Astrocyte of the spinal cord (primary cell): Measurements from ENCODE around the gene SOX10.

ENCODE experiments used
- DNase-seq: peaks from one replicate; pipeline ENCODE4 v3.0.0; 2011; ENCODE audit warnings: low read depth, low spot score
- H3K4me3 ChIP-seq: 2 replicates; pipeline ENCODE4 v1.5.1; 2011; ENCODE audit warnings: low read depth, mild to moderate bottlenecking, low read length, moderate library complexity
- CTCF ChIP-seq: IDR thresholded peaks from 2 replicates; pipeline ENCODE4 v1.5.1; 2012; ENCODE audit warnings: low read depth, mild to moderate bottlenecking, low read length, inconsistent platforms
- in situ Hi-C: cut with HindIII; loops from 2 replicates; pipeline ENCODE4 v1.10.0; 2017; ENCODE audit warnings: low sequenced_read_pairs

SOX10 gene

DNA sequence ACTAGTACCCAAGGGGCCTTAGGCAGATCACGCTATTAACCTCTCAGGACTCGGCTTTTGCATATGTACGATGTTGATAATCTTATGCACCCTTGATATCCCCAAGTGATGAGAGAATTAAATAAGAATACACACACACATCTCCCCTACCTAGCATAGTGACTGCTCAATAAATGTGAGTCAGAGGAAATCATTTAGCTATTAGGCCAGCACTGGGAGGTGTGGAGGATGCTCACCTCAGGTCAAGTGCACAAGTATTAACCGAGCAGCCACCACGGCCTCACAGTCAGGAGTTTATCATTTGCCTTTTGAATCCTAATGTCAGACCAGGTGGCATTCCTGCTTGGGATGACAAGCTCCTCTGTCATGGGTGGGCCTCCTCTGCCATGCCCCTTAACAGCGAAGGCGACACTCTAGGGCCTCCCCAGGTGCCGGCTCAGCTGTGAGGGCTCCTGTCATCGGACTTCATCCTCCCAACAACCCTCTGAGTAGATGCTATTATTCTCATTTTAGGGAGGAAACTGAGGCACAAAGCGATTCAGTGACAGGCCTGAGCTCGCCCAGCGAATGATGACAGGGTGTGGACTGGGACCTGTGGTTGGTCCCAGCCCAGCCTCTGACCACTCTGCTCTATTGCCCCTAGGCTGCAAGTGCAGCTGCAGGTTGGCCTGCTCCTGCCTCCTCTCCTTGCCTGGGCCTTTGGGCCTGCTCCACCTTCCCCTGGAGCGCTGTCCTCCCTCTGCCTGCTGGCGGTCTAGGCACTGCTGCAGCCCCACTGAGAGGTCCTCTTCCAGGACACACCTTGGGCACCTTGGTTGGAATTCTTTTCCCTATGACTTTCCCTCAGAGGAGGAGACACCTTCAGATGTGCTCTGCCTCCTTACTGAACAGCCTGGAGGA, 5.0 kb upstream of the SOX10 start:
- in situ Hi-C loops: no loop called here
- H3K4me3 ChIP-seq: no peak overlapping the region
- no peak for TF ChIP-seq CTCF
- no peak for DNase-seq

DNA sequence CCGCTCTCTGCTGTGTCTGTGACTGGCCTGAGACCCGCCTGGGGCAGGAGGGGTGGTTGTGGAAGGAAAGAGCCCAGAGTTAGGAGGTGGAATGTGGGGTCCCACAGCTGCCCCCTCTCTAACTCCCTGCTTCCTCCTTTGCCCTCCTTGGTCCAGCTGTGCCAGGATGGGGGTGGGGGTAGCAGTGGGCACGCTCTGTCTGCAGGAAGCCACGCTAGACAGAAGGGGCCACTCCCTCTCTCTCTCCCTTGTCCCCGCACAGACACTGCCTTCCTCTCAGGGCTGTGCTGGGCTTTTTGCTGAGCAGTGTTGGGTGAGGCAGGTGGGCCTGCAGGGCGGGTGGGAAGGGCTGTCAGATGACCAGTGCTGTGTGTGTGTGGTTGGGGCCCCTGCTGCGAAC, 2.0 kb upstream of the SOX10 start:
- in situ Hi-C loops: no loop called here
- H3K4me3 ChIP-seq: no peak overlapping the region
- no peak for DNase-seq
- TF ChIP-seq CTCF: no peak

DNA sequence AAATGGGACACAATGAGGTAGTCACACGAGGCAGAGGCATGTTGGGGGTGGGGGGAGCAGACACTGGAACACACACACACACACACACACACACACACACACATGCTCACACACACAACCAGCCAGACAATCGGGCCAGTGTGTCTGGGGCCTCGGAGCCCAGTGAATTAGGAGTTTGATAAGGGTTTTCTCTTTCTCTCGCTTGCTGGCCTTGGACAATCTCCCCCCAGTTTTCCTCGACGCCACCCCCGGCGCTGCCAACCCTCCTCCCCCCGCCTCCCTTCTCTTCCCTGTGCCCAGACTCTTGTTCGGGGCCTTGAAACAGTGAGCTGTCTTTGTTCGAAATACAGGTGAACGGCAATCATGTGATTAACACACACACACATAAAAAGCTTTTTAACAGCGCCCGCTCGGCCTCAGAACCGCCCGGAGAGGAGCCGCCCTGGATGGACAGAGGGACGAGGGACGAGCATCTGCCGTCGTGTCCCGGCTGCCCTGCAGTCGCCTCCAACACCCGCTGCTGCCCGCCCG, 1.5 kb upstream of the SOX10 start:
- DNase-seq: no peak
- no peak for TF ChIP-seq CTCF
- in situ Hi-C loops: no loop called here
- H3K4me3 ChIP-seq: no peak overlapping the region

GRCh38 chr22:37985050-37985585, 763 bp upstream of the SOX10 start:
- H3K4me3 ChIP-seq: no peak overlapping the region
- DNase-seq: no peak
- no peak for TF ChIP-seq CTCF
- in situ Hi-C loops: no loop called here

- no peak overlapping the region for H3K4me3 ChIP-seq
- no peak for DNase-seq
- in situ Hi-C loops: no loop called here
- peak; percentile 39 for TF ChIP-seq CTCF
Measured at GRCh38 chr22:37982938-37983859, 1.2 kb downstream of the SOX10 start.

DNA sequence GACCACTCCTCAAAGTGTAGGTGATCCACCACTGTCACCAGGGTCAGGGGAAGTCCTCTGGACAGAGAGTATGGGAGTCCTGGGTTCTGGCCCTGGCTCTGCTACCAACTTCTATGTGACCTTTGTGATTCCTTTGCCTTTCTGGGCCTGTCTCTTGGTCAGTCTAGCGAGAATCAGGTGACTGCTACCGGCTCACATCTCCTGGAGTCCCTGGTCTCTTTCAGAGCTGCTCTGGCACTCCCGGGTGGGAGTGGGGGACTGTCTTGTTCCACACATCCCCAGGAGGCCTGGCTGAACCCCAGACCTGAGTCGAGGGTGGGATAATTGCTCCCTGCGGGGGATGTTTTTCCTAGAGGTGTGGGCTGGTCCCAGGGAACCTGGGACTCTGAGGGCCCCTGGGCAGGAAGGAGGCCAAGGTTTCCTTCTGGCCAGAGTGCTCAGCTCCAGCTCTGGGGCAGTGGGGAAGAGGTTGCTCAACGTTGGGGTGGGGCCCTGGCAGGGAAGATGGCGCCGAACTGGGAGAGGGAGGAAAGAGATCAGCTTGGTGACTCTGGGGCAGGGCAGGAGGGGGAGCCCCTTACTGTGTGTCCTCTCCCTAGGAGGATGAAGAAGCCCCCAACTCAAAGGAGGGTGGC, 2.1 kb downstream of the SOX10 start:
- in situ Hi-C loops: no loop called here
- no peak overlapping the region for H3K4me3 ChIP-seq
- no peak for DNase-seq
- TF ChIP-seq CTCF: no peak
